K562 (cell line): Measurements from ENCODE around the gene OCA2. TPM values are rescaled to one million over a fixed set of nuclear protein-coding genes. Genes with fewer than 3 reads are reported as not detected.

Source experiments
- ATAC-seq: fragments of 200-7000 bp; cut with Tn5 transposase; 3 replicates; pipeline ENCODE4 v1.9.1; 2020; ENCODE audit warnings: moderate library complexity
- BruUV-seq: library from RNA; stranded (reverse); fragments of 400-500 nt; replicated peaks from 2 replicates; lab custom pipeline; 2021; lab: Mats Ljungman, UMichigan
- CTCF ChIA-PET: fragments of 300-600 bp; formaldehyde crosslinking; extraction: SDS; loops from one replicate; lab custom pipeline; 2021; ENCODE audit warnings: low intra/inter-chr PET ratio; lab: Yijun Ruan, JAX
- POLR2A ChIA-PET: fragments of 300-600, 350-650 bp; sonication (Branson Sonifier 250); formaldehyde crosslinking; extraction: SDS; loops from one replicate; lab custom pipeline; 2021; ENCODE audit warnings: antibody characterized with exemption, inconsistent platforms; lab: Yijun Ruan, JAX
- DNase-seq, 4 experiments: peaks; one replicate each; pipeline versions ENCODE4 v3.0.0 to v3.0.0-alpha.2; 2011 to 2018; ENCODE audit warnings: low spot score in 3 of 4, mixed read lengths in 3 of 4; ENCODE audit errors: extremely low read depth in 1 of 4
- FAIRE-seq: peaks from 2 replicates; lab custom pipeline; 2011; peaks lifted over from hg19 to GRCh38; lab: Jason Lieb, UNC
- H2AFZ ChIP-seq: 2 replicates; pipeline ENCODE4 v1.6.0; 2011; ENCODE audit warnings: low read depth, low read length, control low read depth, inconsistent platforms
- H3K27ac ChIP-seq: fragments of 200-600 bp; 3 replicates; pipeline ENCODE4 v1.8.0; 2011; ENCODE audit warnings: low read depth, mild to moderate bottlenecking, control low read depth, inconsistent platforms, low read length, moderate library complexity, mixed read lengths; ENCODE audit errors: extremely low read depth
- H3K27me3 ChIP-seq, 2 experiments: fragments of 300-600 bp in 1 of 2; 2 replicates in 1 of 2; 3 replicates in 1 of 2; pipeline versions ENCODE4 v1.6.0 to v1.8.0; 2011; ENCODE audit warnings: inconsistent platforms in 2 of 2, low read length in 2 of 2, mild to moderate bottlenecking in 1 of 2, mixed read lengths in 1 of 2, moderate library complexity in 1 of 2; ENCODE audit not compliant: control insufficient read depth in 2 of 2, insufficient read depth in 2 of 2
- H3K36me3 ChIP-seq: fragments of 300-600 bp; 3 replicates; pipeline ENCODE4 v1.8.0; 2011; ENCODE audit warnings: mild to moderate bottlenecking, low read length, inconsistent platforms; ENCODE audit not compliant: control insufficient read depth, insufficient read depth
- H3K4me1 ChIP-seq, 2 experiments: fragments of 200-600 bp in 1 of 2; replicated peaks in 1 of 2; 2 replicates in 1 of 2; 3 replicates in 1 of 2; pipeline versions ENCODE4 v1.5.1 to v1.8.0; 2011; ENCODE audit warnings: inconsistent platforms in 2 of 2, low read length in 2 of 2, mild to moderate bottlenecking in 1 of 2, mixed read lengths in 1 of 2, moderate library complexity in 1 of 2; ENCODE audit not compliant: control insufficient read depth in 2 of 2, insufficient read depth in 2 of 2
- H3K4me2 ChIP-seq: 2 replicates; pipeline ENCODE4 v1.6.1; 2011; ENCODE audit warnings: low read length, control low read depth, inconsistent platforms, mixed read lengths; ENCODE audit not compliant: insufficient read depth
- H3K4me3 ChIP-seq: fragments of 200-600 bp; sonication (generic), shearing (Covaris generic); 2 replicates; pipeline ENCODE4 v1.5.1; 2016; ENCODE audit warnings: control low read depth, inconsistent platforms
- H3K79me2 ChIP-seq: fragments of 200-600 bp; 3 replicates; pipeline ENCODE4 v1.8.0; 2011; ENCODE audit warnings: low read length, inconsistent platforms; ENCODE audit not compliant: control insufficient read depth, insufficient read depth
- H3K9ac ChIP-seq, 2 experiments: 2 replicates each; pipeline versions ENCODE4 v1.6.0 to v1.6.1; 2011; ENCODE audit warnings: low read depth in 2 of 2, low read length in 2 of 2, control low read depth in 1 of 2, inconsistent platforms in 1 of 2, mild to moderate bottlenecking in 1 of 2, mixed read lengths in 1 of 2; ENCODE audit not compliant: insufficient read depth in 1 of 2
- H3K9me1 ChIP-seq: one replicate; pipeline ENCODE4 v1.6.0; 2011; ENCODE audit warnings: inconsistent platforms, mild to moderate bottlenecking, low read length, moderate library complexity; ENCODE audit not compliant: control insufficient read depth, insufficient read depth
- H3K9me3 ChIP-seq: replicated peaks from 2 replicates; pipeline ENCODE4 v1.5.1; 2011; ENCODE audit warnings: low read depth, low read length, inconsistent platforms; ENCODE audit not compliant: control insufficient read depth, insufficient read depth
- H4K20me1 ChIP-seq: replicated peaks from 2 replicates; pipeline ENCODE4 v1.6.1; 2011; ENCODE audit warnings: low read length, inconsistent platforms, mixed read lengths; ENCODE audit not compliant: control insufficient read depth, insufficient read depth
- CC2D1A ChIP-seq: fragments of 450-650 bp; IDR thresholded peaks from 2 replicates; pipeline ENCODE4 v1.6.1; 2017; ENCODE audit warnings: mild to moderate bottlenecking
- SMAD4 ChIP-seq: fragments of 250-450 bp; sonication (Bioruptor Pico); conservative IDR thresholded peaks from 2 replicates; pipeline ENCODE4 v1.8.0; 2021; ENCODE audit warnings: inconsistent platforms, mild to moderate bottlenecking, moderate library complexity
- SMARCA4 ChIP-seq: fragments of 450-650 bp; IDR thresholded peaks from 2 replicates; pipeline ENCODE4 v1.6.1; 2016
- SNRNP70 ChIP-seq: fragments of 200-400 bp; formaldehyde crosslinking; optimal IDR thresholded peaks from 2 replicates; pipeline ENCODE3; 2017; ENCODE audit warnings: low read depth, low read length
- THAP12 ChIP-seq: fragments of 250-450 bp; sonication (Bioruptor Pico); IDR thresholded peaks from 2 replicates; pipeline ENCODE4 v1.9.0; 2021; ENCODE audit warnings: mild to moderate bottlenecking, inconsistent platforms
- TRIM25 ChIP-seq: fragments of 450-650 bp; IDR thresholded peaks from 2 replicates; pipeline ENCODE4 v1.7.0; 2016; ENCODE audit warnings: borderline replicate concordance
- U2AF1 ChIP-seq: fragments of 200-400 bp; formaldehyde crosslinking; optimal IDR thresholded peaks from 2 replicates; pipeline ENCODE3; 2017; ENCODE audit warnings: mild to moderate bottlenecking, low read depth, low read length, moderate library complexity
- ZNF644 ChIP-seq: fragments of 200-800 bp; sonication (Bioruptor generic); IDR thresholded peaks from 2 replicates; pipeline ENCODE4 v1.6.1; 2016; ENCODE audit warnings: low read depth, missing genetic modification characterization, missing compliant biosample characterization
- WGBS: fragments of 100-300 bp; shearing (Covaris generic); methylation state at CpG from one replicate; pipeline ENCODE4 v1.1.6; 2016; ENCODE audit warnings: low coverage, mixed read lengths; ENCODE audit not compliant: insufficient coverage; ENCODE audit errors: missing lambda C conversion rate; 5-methylcytosine and 5-hydroxymethylcytosine counted together
- in situ Hi-C: fragments of 300-500 bp; cut with MboI; formaldehyde crosslinking; loops from 4 replicates; pipeline ENCODE4 v1.15.0; 2018; ENCODE audit warnings: inconsistent platforms, mixed read lengths
- intact Hi-C: fragments of 100-400 bp; cut with micrococcal nuclease; formaldehyde crosslinking; loops from 2 replicates; pipeline ENCODE4 v1.14.2; 2022
- polyA plus RNA-seq, 8 experiments: library from polyadenylated mRNA; depleted of rRNA in 4 of 8; stranded (reverse) in 5 of 8; unstranded in 3 of 8; fragments of >200 nt; fragmentation: Nextera tagmentation in 2 of 8; fragmentation: Illumina TruSeq in 1 of 8; extraction: Ambion mirVana in 2 of 8; extraction: Trizol in 1 of 8; gene quantifications; 2 replicates each; pipeline versions ENCODE4 v1.2.1 to v1.2.3, GENCODE V29; 2011 to 2014; ENCODE audit warnings: inconsistent platforms in 1 of 8, missing spikeins in 1 of 8
- total RNA-seq, 7 experiments: library from RNA; depleted of rRNA in 6 of 7; stranded (reverse); fragments of >200 nt in 6 of 7; fragmentation: Illumina TruSeq in 2 of 7; extraction: Trizol in 2 of 7; gene quantifications; 2 replicates each; pipeline versions ENCODE4 v1.2.1 to v1.2.3, GENCODE V29; 2011 to 2021; ENCODE audit warnings: low replicate concordance in 1 of 7

Gene OCA2
- total and polyA plus RNA-seq, 9 of the 15 experiments (the other 6 are each of a cell fraction or from before 2014, with no cell fraction given) = 0.07 to 0.59 (median 0.17) TPM; not detected in 1

- Histone ChIP-seq H3K4me3 (no peak overlapping the region), H2AFZ (no peak overlapping the region), H3K27ac (no peak overlapping the region), H3K9me3 (no peaks in the 10 kb centered on the region), H3K36me3 (no peaks in the 10 kb centered on the region), H3K4me2 (no peak overlapping the region), H3K4me1 (peaks cover 0 to 7% of the 10 kb centered on the region in 2 experiments; a peak in 1 of 5 replicates), H3K79me2 (no peaks in the 10 kb centered on the region), H3K9ac (no peak overlapping the region), H4K20me1 (no peaks in the 10 kb centered on the region), H3K9me1 (no peaks in the 10 kb centered on the region), H3K27me3 (peaks cover 13 to 29% of the 10 kb centered on the region in 2 experiments; a peak in 4 of 5 replicates)
- WGBS = 3% methylated on average over 5 of the region's 5 CpGs
- FAIRE-seq (no peak), ATAC-seq (no peak), DNase-seq (no peak)
- no peak for TF ChIP-seq TRIM25
- TF ChIP-seq ZNF644 (tag) = no peak
- no peak for TF ChIP-seq SMARCA4
- no peak for TF ChIP-seq CC2D1A
- TF ChIP-seq THAP12 (CRISPR knock-in tag) = no peak
- TF ChIP-seq SNRNP70 = no peak
- no peak for TF ChIP-seq SMAD4
- no peak for TF ChIP-seq U2AF1
- POLR2A ChIA-PET = interaction anchor here (0.6 to 1.1 kb wide), 2 partner anchors 10 to 101 kb away, joined by 3 read pairs; no protein-coding TSS in a partner anchor
- BruUV-seq = no TSS peak
- intact Hi-C loops = no loop called here
- CTCF ChIA-PET = no interaction called here
- in situ Hi-C loops = no loop called here
Measured at GRCh38 chr15:27899583-27900285, 199.4 kb downstream of the OCA2 start.
